NCI-H2196 (cell line): ENCODE results near the gene BNIP1.
A peak's percentile ranks its signal among the peaks of the same experiment; 100 is the strongest.

Experiments used
- DNase-seq: peaks from one replicate; lab custom pipeline; 2025; ENCODE audit not compliant: unreplicated experiment; lab: John Stamatoyannopoulos, UW

BNIP1 gene

GRCh38 chr5:173165177-173166016 is 21.1 kb downstream of the BNIP1 start:
- no peak for DNase-seq

- DNase-seq = no peak
Measured at GRCh38 chr5:173172166-173172565, 27.8 kb downstream of the BNIP1 start.

DNA sequence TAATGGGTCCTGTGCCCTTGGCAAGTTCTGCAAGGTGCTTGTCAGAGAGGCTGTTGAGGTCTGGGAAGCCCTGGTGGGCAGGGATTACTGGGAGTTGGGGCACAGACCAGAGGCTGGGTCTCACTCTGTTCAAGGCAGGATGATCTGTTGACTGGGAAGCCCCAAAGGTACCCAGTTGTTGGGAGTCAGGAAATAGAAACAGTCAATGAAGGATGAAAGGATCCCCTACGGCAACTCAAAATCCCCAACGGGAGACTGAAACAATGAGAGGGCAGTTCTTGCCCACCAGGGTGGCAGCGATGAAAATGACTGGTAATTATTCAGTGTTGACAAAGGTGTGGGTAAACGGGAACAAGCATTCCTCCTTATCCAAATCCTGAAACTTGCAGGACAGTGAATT is 31.2 kb downstream of the BNIP1 start:
- no peak for DNase-seq

GRCh38 chr5:173178369-173178910 is 34.1 kb downstream of the BNIP1 start:
- DNase-seq = no peak

- DNase-seq = no peak
Measured at GRCh38 chr5:173180331-173180730, 36.0 kb downstream of the BNIP1 start.

GRCh38 chr5:173187054-173187743 is 42.9 kb downstream of the BNIP1 start:
- DNase-seq = no peak

DNA sequence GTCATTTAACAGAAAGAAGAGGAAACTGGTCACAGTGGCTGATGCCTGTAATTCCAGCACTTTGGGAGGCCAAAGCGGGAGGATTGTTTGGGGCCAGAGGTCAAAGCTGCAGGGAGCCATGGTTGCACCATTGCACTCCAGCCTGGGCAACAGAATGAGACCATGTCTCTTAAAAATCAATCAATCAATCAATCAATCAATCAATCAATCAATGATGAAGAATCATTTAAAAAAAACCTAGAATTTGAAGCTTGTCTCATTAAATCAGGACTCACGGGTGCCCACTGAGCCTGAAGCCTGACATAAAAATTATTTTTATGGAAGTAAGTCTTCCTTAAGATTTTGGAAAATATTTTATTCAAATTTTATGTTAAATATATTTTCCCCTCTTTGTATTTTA is 43.9 kb downstream of the BNIP1 start:
- DNase-seq = no peak

- DNase-seq = no peak
Measured at GRCh38 chr5:173191015-173191414, 46.7 kb downstream of the BNIP1 start.

GRCh38 chr5:173191561-173191960 is 47.2 kb downstream of the BNIP1 start:
- no peak for DNase-seq

DNA sequence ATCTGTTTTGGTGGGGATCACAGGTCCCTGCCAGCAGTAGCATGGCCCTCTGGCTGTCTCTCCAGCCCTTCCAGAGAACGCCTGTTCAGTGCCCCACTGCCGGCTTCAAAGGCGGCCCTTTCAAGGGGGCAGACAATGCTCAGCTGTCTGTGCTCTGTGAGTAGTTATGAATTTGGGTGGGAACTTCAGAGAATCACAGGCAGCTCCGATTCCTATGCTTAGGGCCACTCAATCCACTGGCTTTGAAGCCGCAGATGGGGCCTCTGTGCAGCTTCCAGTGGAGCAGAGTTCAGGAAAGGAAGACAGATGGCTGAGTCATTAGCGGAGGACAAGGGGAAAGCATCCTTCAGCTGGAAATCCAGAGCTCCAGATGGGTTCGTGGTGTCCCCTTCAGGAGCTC is 48.2 kb downstream of the BNIP1 start:
- no peak for DNase-seq

DNA sequence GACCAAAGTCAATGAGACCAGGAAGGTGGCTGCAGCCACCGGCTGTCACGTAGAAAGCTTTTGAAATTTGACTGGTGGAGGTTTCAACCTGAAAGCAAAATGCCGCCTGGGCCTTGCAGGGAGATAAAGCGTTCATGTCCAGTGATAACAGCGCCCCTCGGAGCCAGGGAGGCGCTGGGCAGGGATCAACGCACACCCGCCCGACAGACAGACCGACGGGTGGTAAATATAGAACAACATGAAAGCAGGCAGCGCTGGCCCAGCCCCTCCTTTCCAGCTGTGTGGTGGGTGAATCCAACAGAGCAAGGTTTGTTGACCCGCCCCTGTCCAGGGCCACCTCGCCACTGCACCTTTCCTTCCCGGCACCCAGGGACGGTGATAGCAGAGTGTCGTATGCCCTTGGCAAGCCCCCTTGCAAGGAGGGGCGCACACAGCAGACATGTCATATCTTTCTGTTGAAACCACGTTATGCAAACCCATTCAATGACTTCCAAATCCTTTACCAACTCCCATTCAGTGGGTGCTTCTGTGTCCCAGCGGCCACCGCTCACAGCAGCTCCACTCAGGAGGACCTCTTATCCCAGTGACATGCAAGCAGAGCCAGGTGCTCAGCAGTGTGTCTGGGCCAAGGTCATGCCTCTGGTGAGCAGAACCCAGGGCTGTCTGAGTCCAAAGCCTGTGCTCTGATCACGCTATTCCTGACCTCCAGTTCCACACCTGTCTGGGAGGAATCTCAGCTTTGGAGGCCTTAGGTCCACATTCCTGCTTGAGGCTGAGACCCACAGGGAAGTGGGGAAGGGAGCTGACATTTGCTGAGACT is 52.0 kb downstream of the BNIP1 start:
- no peak for DNase-seq

GRCh38 chr5:173197375-173197891 is 53.1 kb downstream of the BNIP1 start:
- no peak for DNase-seq

DNA sequence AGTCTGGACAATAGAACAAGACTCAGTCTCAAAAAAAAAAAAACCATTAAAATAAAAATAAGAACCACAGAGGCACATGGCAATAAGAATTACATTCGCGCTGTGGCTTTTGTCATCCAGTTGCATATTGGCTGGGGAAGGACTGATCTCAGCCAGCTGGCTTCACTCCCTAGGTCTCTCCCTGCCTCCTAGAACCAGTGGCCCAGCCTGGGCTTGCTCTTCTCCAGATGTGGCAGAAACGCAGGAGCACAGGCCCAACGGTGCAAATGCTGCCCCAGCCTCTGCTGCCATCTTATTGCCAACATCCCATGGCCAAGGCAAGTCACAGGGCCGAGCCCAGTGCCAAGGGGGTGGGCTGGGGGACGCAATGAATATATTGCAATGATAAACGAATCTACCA is 53.7 kb downstream of the BNIP1 start:
- DNase-seq = no peak

- no peak for DNase-seq
Measured at GRCh38 chr5:173200356-173200755, 56.0 kb downstream of the BNIP1 start.

DNA sequence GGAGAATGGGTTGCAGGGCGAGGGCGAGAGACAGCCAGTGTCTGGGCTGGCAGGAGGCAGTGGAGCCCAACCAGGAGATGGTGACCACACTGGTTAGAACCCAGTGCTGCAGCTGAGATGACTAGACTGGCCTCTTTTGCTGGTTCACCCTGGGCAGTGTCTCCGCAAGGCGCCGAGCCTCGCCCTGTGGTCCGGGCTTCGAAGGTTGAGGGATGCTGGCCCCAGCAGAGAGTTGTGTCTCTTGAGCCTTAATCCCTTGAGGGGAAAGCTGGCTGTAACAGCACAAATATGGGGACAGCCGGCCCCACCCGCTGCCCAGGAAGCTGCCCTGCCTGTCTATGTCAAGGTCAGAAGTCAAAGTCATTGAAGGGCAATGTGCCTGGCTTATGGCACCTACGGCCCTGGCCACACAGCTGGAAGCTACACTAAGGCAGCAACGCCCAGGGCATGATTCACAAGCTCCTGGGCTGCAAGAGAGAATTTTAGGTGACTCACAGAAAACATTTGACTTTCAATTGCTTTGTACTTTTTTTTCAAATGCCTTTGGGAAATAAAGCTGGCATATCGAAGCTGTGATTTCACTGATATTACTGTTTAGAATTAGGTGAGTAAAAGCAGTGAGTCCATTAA is 57.4 kb downstream of the BNIP1 start:
- DNase-seq = no peak

GRCh38 chr5:173202266-173202875 is 58.0 kb downstream of the BNIP1 start:
- no peak for DNase-seq

GRCh38 chr5:173204185-173204979 is 60.1 kb downstream of the BNIP1 start:
- DNase-seq = peak; percentile 26

DNA sequence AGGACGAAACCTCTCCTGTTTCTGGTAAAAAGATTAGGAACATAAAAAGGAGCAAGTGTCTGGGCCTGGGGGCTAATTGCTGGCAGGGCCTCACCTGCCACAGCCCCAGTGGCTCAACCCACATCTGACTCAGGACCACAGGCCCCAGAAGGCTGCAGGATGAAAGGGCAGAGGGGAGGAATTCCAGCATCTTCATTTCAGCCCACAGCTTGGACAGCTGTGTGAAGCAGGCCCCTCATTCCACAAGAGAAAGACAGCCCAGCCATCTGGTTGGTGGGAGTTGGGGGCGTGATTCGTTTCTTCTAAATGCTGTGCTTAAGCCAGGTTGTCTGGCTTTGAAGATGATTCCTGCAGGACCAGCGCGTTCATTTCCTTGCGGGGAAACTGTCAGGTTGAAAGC is 61.6 kb downstream of the BNIP1 start:
- no peak for DNase-seq

DNA sequence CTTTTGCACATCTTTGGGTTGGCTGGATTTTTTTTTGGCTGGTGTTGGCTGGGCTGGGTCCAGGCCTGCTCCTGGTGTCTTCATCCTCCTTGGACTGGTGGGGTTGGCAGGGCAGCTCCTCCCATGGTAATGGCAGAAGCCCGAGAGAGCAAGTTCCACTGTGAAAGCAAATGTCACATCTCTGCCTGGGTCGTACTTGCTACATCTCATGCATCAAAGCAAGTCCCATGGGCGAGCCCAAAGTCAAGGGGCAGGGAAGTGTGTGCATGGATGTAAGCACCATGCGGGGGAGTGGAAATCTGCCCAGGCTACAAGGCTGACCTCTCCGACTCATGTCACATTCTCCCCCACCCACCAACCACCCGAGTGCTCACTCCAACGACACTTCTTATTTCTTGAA is 64.0 kb downstream of the BNIP1 start:
- DNase-seq = no peak
